SK-N-SH (cell line): Measurements from ENCODE around the gene PCBD2.

Source experiments
- GABPA ChIP-seq: IDR thresholded peaks from 2 replicates; pipeline ENCODE4 v1.4.0; 2012; ENCODE audit warnings: low read depth, mild to moderate bottlenecking
- SIN3A ChIP-seq: IDR thresholded peaks from 2 replicates; pipeline ENCODE4 v1.6.1; 2012; ENCODE audit warnings: low read depth, mild to moderate bottlenecking, low read length, moderate library complexity, borderline replicate concordance
- YY1 ChIP-seq: IDR thresholded peaks from 2 replicates; pipeline ENCODE4 v1.4.0; 2012; ENCODE audit warnings: low read depth, mild to moderate bottlenecking

DNA sequence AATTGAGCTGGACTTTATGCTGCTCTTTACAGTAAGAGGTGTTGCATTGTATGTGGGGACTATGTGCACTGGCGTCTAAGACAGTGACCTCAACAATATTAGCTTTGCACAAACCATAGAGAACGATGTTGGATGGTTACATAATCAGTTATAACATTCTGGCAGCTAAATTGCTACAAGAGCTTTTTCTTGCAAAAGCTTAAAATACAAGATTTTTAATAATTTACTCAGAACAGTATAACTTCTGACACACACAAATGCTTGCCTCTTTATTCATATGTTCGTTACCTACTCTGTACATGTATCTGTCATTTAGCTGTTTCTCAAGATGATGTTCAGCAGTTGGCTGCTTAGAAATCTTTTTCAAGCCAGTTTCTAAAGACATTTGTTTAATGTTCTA, 47.5 kb upstream of the PCBD2 start:
- TF ChIP-seq SIN3A (no peak), GABPA (no peak), YY1 (no peak)
